LNCaP clone FGC (cell line): ENCODE results near the gene LRGUK.

Source experiments
- DNase-seq: peaks from one replicate; pipeline ENCODE4 v3.0.0-alpha.2; 2011; ENCODE audit warnings: low read depth
- H3K4me3 ChIP-seq: 2 replicates; pipeline ENCODE4 v1.5.1; 2011; ENCODE audit warnings: mild to moderate bottlenecking, low read depth, low read length, control low read depth
- TF ChIP-seq, protein P1 (sequence below): IDR thresholded peaks from 2 replicates; pipeline ENCODE4 v1.5.1; 2012; ENCODE audit warnings: mild to moderate bottlenecking; ENCODE audit not compliant: control insufficient read depth, insufficient read depth; ENCODE audit errors: extremely low read depth

LRGUK gene

GRCh38 chr7:134254311-134254710, 127.2 kb downstream of the LRGUK start:
- no peak overlapping the region for H3K4me3 ChIP-seq
- TF ChIP-seq, protein P1, sequence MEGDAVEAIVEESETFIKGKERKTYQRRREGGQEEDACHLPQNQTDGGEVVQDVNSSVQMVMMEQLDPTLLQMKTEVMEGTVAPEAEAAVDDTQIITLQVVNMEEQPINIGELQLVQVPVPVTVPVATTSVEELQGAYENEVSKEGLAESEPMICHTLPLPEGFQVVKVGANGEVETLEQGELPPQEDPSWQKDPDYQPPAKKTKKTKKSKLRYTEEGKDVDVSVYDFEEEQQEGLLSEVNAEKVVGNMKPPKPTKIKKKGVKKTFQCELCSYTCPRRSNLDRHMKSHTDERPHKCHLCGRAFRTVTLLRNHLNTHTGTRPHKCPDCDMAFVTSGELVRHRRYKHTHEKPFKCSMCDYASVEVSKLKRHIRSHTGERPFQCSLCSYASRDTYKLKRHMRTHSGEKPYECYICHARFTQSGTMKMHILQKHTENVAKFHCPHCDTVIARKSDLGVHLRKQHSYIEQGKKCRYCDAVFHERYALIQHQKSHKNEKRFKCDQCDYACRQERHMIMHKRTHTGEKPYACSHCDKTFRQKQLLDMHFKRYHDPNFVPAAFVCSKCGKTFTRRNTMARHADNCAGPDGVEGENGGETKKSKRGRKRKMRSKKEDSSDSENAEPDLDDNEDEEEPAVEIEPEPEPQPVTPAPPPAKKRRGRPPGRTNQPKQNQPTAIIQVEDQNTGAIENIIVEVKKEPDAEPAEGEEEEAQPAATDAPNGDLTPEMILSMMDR = peak; percentile 11; the same call in 1 of the 2 replicates
- DNase-seq = no peak

DNA sequence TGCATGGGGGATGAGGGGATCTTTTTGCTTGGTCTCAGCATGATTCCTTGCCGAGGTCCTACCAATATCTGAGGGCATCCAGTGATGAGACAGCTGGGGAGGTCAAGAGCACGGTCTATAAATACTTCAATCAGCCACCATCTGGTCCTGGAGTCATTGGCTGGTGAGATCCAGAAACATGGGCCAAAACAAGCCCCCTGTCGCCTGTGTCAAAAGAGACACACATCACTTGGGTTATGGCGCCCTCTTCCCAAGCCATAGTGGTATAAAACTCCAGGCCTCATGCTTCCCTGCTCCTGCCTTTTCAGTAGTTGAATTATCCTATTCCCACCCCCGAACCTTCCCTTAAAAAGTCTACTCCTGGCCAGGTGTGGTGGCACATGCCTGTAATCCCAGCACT, 128.7 kb downstream of the LRGUK start:
- no peak overlapping the region for H3K4me3 ChIP-seq
- DNase-seq = no peak
- TF ChIP-seq, protein P1 = no peak

DNA sequence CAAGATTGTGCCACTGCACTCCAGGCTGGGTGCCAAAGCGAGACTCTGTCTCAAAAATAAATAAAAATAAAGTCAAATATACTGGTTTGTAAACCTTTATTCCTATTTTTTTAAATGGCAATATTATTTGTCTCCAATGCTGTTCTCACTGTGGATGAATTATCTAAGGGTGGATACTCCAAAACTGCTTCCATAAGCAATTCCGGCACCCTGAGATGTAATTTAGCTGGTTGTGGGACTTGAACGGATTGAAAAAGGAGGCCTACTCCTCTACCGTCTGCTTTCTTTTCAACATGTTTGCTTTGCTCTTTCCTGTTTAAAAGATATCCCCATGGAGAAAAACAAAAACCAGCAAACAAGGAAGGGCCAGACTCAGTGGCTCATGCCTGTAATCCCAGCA, 135.2 kb downstream of the LRGUK start:
- no peak for DNase-seq
- no peak overlapping the region for H3K4me3 ChIP-seq
- TF ChIP-seq, protein P1 = no peak

DNA sequence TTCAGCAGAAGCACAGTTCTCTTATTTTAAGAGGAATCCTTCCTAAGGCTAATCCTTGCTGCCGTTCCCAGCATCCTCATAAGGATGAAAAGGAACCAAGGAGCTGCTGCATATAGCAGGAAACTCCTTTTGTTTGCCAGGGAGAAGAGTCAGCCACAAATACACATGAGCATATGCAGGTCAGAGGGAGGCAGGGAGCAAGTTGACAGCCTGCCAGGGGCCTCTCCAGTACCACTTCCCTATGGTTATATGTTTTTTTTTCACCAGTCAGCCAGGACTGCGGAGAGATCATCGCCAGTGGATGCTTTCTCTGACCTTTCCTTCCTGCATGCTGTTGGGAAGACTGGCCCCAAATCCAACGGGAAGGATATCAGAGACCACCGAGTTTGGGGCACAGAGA, 149.8 kb downstream of the LRGUK start:
- DNase-seq = no peak
- TF ChIP-seq, protein P1 = no peak

GRCh38 chr7:134278502-134279153, 151.5 kb downstream of the LRGUK start:
- TF ChIP-seq, protein P1 = no peak
- DNase-seq = no peak
- no peak overlapping the region for H3K4me3 ChIP-seq

More for the DNA sequence above, 149.8 kb downstream of the LRGUK start:
- H3K4me3 ChIP-seq = no peak overlapping the region

- DNase-seq = no peak
- TF ChIP-seq, protein P1 = no peak
- no peak overlapping the region for H3K4me3 ChIP-seq
These were observed 152.2 kb downstream of the LRGUK start for GRCh38 chr7:134279336-134279735.

GRCh38 chr7:134279898-134280297, 152.8 kb downstream of the LRGUK start:
- TF ChIP-seq, protein P1 = no peak
- H3K4me3 ChIP-seq = no peak overlapping the region
- DNase-seq = no peak
